Panc1 (cell line): ENCODE data around the gene CEACAM5. TPM values are rescaled to one million over a fixed set of nuclear protein-coding genes. Genes with fewer than 3 reads are reported as not detected.

Source experiments
- ATAC-seq: fragments of 200-7000 bp; cut with Tn5 transposase; 2 replicates; pipeline ENCODE4 v1.9.1; 2020; ENCODE audit warnings: mild to moderate bottlenecking, moderate library complexity
- BruUV-seq: library from RNA; stranded (reverse); fragments of 400-500 nt; replicated peaks from 2 replicates; lab custom pipeline; 2021; lab: Mats Ljungman, UMichigan
- CTCF ChIA-PET: fragments of 300-600 bp; sonication (Branson Sonifier 250); formaldehyde crosslinking; loops from one replicate; lab custom pipeline; 2022; ENCODE audit warnings: antibody characterized with exemption; lab: Charles Lee
- POLR2A ChIA-PET: fragments of 300-600 bp; sonication (Branson Sonifier 250); formaldehyde crosslinking; loops from one replicate; lab custom pipeline; 2022; ENCODE audit warnings: antibody characterized with exemption; lab: Charles Lee
- DNase-seq: peaks from one replicate; pipeline ENCODE4 v3.0.0-alpha.2; 2010; ENCODE audit warnings: low read depth, low spot score
- H3K27ac ChIP-seq: 2 replicates; pipeline ENCODE4 v1.5.1; 2011; ENCODE audit warnings: mild to moderate bottlenecking, low read length, inconsistent platforms
- H3K27me3 ChIP-seq: fragments of 200-500 bp; sonication (Bioruptor generic); 2 replicates; pipeline ENCODE4 v1.6.0; 2014; ENCODE audit warnings: low read length, inconsistent platforms; ENCODE audit not compliant: control insufficient read depth, insufficient read depth
- H3K36me3 ChIP-seq: fragments of 200-500 bp; sonication (Bioruptor generic); 2 replicates; pipeline ENCODE4 v1.5.1; 2014; ENCODE audit warnings: inconsistent platforms, mild to moderate bottlenecking, low read length, moderate library complexity; ENCODE audit not compliant: control insufficient read depth, insufficient read depth
- H3K4me1 ChIP-seq: 2 replicates; pipeline ENCODE4 v1.5.1; 2011; ENCODE audit warnings: inconsistent platforms, mild to moderate bottlenecking, low read length, moderate library complexity; ENCODE audit not compliant: control insufficient read depth, insufficient read depth
- H3K4me3 ChIP-seq, 2 experiments: 2 replicates each; pipeline ENCODE4 v1.5.1; 2011 to 2012; ENCODE audit warnings: low read depth in 2 of 2, low read length in 2 of 2, mild to moderate bottlenecking in 2 of 2, inconsistent platforms in 1 of 2, moderate library complexity in 1 of 2
- H3K9me3 ChIP-seq: fragments of 200-500 bp; sonication (Bioruptor generic); 2 replicates; pipeline ENCODE4 v1.5.1; 2014; ENCODE audit warnings: low read depth, mild to moderate bottlenecking, inconsistent platforms, low read length, moderate library complexity; ENCODE audit not compliant: control insufficient read depth, insufficient read depth
- POLR2AphosphoS5 ChIP-seq: IDR thresholded peaks from 2 replicates; pipeline ENCODE4 v1.6.1; 2012; ENCODE audit warnings: mild to moderate bottlenecking, low read depth, low read length, moderate library complexity
- SIN3A ChIP-seq: IDR thresholded peaks from 2 replicates; pipeline ENCODE4 v1.6.1; 2012; ENCODE audit warnings: low read depth, mild to moderate bottlenecking, low read length, moderate library complexity, borderline replicate concordance; ENCODE audit not compliant: insufficient read depth
- TCF7L2 ChIP-seq: IDR thresholded peaks from 2 replicates; pipeline ENCODE4 v1.6.1; 2011; ENCODE audit warnings: mild to moderate bottlenecking, low read depth, low read length, inconsistent platforms
- in situ Hi-C: cut with HindIII; loops from 2 replicates; pipeline ENCODE4 v1.10.0; 2016; ENCODE audit warnings: low sequenced_read_pairs, low pct_unique_long_range_greater_than_20kb
- intact Hi-C: fragments of 100-400 bp; cut with micrococcal nuclease; formaldehyde crosslinking; loops from one replicate; pipeline ENCODE4 v1.10.0; 2022; ENCODE audit not compliant: unreplicated experiment
- total RNA-seq: library from RNA; stranded (reverse); gene quantifications from one replicate; pipeline ENCODE4 v1.2.1, GENCODE V29; 2021; ENCODE audit not compliant: unreplicated experiment
- TF ChIP-seq, protein P1 (sequence below), 2 experiments: IDR thresholded peaks; 2 replicates each; pipeline ENCODE4 v1.6.1; 2011 to 2012; ENCODE audit warnings: low read depth in 2 of 2, control low read depth in 1 of 2, low read length in 1 of 2, mild to moderate bottlenecking in 1 of 2, moderate library complexity in 1 of 2; ENCODE audit not compliant: insufficient read depth in 1 of 2
- TF ChIP-seq, protein P2 (sequence below): fragments of 450-650 bp; IDR thresholded peaks from 2 replicates; pipeline ENCODE4 v1.5.1; 2017; ENCODE audit warnings: mild to moderate bottlenecking

CEACAM5 gene
- total RNA-seq, 1 experiment from 2014 or later, result 0.51 TPM

DNA sequence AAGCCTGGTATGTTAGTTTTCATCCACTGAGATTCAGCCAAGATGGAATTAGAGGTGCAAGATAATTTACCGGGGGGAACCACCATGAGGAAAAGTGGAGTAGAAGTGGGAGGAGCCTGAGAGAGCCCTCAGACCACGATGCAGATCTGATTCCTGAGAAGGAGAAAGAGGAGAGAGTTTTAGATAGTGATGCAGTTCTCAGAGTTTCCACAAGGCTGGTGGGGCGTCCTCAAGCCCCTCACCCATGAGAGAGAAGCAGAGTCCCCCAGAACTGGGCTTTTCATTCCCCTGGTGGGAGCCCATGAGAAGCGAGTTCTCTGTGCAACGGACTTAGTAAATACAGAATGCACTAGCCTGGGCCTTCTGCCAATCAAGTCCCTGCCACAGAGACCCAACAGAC is 18.1 kb downstream of the CEACAM5 start:
- TF ChIP-seq, protein P1, sequence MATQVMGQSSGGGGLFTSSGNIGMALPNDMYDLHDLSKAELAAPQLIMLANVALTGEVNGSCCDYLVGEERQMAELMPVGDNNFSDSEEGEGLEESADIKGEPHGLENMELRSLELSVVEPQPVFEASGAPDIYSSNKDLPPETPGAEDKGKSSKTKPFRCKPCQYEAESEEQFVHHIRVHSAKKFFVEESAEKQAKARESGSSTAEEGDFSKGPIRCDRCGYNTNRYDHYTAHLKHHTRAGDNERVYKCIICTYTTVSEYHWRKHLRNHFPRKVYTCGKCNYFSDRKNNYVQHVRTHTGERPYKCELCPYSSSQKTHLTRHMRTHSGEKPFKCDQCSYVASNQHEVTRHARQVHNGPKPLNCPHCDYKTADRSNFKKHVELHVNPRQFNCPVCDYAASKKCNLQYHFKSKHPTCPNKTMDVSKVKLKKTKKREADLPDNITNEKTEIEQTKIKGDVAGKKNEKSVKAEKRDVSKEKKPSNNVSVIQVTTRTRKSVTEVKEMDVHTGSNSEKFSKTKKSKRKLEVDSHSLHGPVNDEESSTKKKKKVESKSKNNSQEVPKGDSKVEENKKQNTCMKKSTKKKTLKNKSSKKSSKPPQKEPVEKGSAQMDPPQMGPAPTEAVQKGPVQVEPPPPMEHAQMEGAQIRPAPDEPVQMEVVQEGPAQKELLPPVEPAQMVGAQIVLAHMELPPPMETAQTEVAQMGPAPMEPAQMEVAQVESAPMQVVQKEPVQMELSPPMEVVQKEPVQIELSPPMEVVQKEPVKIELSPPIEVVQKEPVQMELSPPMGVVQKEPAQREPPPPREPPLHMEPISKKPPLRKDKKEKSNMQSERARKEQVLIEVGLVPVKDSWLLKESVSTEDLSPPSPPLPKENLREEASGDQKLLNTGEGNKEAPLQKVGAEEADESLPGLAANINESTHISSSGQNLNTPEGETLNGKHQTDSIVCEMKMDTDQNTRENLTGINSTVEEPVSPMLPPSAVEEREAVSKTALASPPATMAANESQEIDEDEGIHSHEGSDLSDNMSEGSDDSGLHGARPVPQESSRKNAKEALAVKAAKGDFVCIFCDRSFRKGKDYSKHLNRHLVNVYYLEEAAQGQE (IDR thresholded peaks at IDR 0.05; ENCODE audit: insufficient read depth in 1 of 2, low read depth in 2 of 2, low read length in 1 of 2), result no peak
- TF ChIP-seq TCF7L2 (no peak), POLR2AphosphoS5 (no peak), SIN3A (no peak)
- TF ChIP-seq, protein P2, sequence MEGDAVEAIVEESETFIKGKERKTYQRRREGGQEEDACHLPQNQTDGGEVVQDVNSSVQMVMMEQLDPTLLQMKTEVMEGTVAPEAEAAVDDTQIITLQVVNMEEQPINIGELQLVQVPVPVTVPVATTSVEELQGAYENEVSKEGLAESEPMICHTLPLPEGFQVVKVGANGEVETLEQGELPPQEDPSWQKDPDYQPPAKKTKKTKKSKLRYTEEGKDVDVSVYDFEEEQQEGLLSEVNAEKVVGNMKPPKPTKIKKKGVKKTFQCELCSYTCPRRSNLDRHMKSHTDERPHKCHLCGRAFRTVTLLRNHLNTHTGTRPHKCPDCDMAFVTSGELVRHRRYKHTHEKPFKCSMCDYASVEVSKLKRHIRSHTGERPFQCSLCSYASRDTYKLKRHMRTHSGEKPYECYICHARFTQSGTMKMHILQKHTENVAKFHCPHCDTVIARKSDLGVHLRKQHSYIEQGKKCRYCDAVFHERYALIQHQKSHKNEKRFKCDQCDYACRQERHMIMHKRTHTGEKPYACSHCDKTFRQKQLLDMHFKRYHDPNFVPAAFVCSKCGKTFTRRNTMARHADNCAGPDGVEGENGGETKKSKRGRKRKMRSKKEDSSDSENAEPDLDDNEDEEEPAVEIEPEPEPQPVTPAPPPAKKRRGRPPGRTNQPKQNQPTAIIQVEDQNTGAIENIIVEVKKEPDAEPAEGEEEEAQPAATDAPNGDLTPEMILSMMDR, result no peak
- no peak overlapping the region for H3K27ac ChIP-seq
- no peaks in the 10 kb centered on the region for H3K36me3 ChIP-seq
- no TSS peak for BruUV-seq
- intact Hi-C loops, result no loop called here
- ATAC-seq (no peak), DNase-seq (no peak)
- no peaks in the 10 kb centered on the region for H3K4me1 ChIP-seq
- H3K27me3 ChIP-seq, result peaks cover 6% of the 10 kb centered on the region; the same call in 1 of the 2 replicates
- in situ Hi-C loops, result no loop called here
- no peaks in the 10 kb centered on the region for H3K9me3 ChIP-seq
- ChIA-PET CTCF (no interaction called here), POLR2A (no interaction called here)
- no peak overlapping the region for H3K4me3 ChIP-seq

DNA sequence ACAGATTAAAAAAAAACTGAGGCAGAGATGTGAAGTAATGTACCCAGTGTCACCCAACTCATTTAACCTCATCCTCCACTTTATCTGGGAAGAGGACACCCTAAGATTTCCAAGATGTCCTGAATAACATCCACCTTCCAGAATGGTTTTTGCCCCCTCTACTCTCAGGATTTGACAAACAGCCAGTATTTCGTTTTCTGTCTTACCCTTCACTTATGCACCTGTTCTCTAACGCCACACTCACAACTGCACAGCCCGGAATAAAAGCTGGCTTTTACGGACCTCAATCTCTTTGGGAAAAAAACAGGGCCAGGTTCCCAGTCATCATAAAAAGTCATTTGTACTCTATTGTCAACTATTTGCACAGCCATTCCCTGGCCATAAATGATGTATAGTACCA is 25.7 kb downstream of the CEACAM5 start:
- Histone ChIP-seq H3K27ac (no peak overlapping the region), H3K27me3 (peaks cover 6% of the 10 kb centered on the region; the same call in 1 of the 2 replicates), H3K36me3 (no peaks in the 10 kb centered on the region), H3K4me1 (no peaks in the 10 kb centered on the region), H3K4me3 (no peak overlapping the region), H3K9me3 (no peaks in the 10 kb centered on the region)
- intact Hi-C loops, result no loop called here
- DNase-seq, result no peak
- TF ChIP-seq, protein P1 (IDR thresholded peaks at IDR 0.05; ENCODE audit: insufficient read depth in 1 of 2, low read depth in 2 of 2, low read length in 1 of 2), result no peak
- TF ChIP-seq, protein P2, result no peak
- no peak for TF ChIP-seq POLR2AphosphoS5
- TF ChIP-seq SIN3A, result no peak
- TF ChIP-seq TCF7L2, result no peak
- in situ Hi-C loops, result no loop called here
- POLR2A ChIA-PET, result no interaction called here
- no peak for ATAC-seq
- BruUV-seq, result no TSS peak
- CTCF ChIA-PET, result no interaction called here
